ENCODE data around the gene RBCK1.

DNA sequence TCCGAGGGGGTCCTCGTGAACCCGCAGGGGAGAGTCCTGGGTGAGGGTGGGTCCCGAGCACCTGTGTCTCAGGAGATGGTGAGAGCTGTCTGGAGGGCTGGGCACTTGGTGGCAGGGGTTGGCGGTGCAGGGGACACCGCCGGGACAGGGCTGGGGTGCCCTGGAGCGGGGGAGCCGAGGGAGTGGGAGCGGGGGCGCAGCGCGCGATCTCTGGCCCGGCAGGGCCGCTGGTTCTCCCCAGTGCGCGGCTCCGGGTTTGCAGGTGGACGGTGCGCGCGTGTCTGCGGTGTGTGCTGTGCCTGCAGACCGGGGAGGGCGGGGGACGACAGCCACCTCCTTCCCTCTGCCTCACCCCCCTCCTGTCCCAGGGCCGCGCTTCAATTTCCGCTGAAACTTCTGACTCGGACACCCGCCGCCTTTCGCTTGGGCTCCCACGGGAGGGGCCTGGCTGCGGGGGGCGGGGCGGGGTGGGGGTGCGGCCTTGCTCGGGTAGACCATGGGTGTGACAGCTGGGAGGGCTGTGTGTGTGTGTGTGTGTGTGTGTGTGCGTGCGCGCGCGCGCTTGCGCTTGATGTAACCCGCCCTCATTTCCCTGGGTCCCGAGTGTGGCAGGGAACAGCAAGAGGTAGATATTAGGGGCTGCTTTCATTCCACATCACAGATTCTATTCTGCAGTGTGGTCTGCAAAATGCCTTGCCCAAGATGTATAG lies 26.4 kb upstream of the RBCK1 start:
- TF ChIP-seq, protein P1, sequence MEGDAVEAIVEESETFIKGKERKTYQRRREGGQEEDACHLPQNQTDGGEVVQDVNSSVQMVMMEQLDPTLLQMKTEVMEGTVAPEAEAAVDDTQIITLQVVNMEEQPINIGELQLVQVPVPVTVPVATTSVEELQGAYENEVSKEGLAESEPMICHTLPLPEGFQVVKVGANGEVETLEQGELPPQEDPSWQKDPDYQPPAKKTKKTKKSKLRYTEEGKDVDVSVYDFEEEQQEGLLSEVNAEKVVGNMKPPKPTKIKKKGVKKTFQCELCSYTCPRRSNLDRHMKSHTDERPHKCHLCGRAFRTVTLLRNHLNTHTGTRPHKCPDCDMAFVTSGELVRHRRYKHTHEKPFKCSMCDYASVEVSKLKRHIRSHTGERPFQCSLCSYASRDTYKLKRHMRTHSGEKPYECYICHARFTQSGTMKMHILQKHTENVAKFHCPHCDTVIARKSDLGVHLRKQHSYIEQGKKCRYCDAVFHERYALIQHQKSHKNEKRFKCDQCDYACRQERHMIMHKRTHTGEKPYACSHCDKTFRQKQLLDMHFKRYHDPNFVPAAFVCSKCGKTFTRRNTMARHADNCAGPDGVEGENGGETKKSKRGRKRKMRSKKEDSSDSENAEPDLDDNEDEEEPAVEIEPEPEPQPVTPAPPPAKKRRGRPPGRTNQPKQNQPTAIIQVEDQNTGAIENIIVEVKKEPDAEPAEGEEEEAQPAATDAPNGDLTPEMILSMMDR (IDR thresholded peaks at IDR 0.05) = no peak
- TF ChIP-seq POLR2AphosphoS5 (IDR thresholded peaks at IDR 0.05) = no peak
- no peak for TF ChIP-seq POLR2A (IDR thresholded peaks at IDR 0.05; ENCODE audit: low read depth)

Measured in esophagus muscularis mucosa (tissue), 3 donors.